Measurements from ENCODE around the gene PCCA. TPM values are rescaled to one million over a fixed set of nuclear protein-coding genes. Genes with fewer than 3 reads are reported as not detected.

Gene PCCA
- total and polyA plus RNA-seq, 2 of the 13 experiments (the other 11 are each of a cell fraction or from before 2014, with no cell fraction given), result 15.0 to 32.2 TPM

DNA sequence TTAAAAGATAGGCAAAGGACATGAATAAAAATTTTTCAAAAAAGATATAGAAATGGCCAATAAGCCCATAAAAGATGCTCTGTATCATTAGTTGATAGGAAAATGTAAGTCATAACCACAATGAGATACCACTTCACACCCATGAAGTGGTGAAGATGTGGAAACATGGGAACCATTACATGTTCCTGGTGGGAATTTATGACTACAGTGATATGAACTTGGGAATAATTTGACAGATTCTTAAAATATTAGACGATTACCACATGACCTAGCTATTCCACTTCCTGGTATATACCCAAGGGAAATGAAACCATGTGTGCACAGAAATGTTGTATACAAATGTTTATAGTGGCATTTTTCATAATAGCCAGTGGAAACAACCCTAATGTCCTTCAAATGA lies 267.5 kb downstream of the PCCA start (continued):
- TF ChIP-seq, protein P1, sequence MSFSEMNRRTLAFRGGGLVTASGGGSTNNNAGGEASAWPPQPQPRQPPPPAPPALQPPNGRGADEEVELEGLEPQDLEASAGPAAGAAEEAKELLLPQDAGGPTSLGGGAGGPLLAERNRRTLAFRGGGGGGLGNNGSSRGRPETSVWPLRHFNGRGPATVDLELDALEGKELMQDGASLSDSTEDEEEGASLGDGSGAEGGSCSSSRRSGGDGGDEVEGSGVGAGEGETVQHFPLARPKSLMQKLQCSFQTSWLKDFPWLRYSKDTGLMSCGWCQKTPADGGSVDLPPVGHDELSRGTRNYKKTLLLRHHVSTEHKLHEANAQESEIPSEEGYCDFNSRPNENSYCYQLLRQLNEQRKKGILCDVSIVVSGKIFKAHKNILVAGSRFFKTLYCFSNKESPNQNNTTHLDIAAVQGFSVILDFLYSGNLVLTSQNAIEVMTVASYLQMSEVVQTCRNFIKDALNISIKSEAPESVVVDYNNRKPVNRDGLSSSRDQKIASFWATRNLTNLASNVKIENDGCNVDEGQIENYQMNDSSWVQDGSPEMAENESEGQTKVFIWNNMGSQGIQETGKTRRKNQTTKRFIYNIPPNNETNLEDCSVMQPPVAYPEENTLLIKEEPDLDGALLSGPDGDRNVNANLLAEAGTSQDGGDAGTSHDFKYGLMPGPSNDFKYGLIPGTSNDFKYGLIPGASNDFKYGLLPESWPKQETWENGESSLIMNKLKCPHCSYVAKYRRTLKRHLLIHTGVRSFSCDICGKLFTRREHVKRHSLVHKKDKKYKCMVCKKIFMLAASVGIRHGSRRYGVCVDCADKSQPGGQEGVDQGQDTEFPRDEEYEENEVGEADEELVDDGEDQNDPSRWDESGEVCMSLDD (CRISPR knock-in tag; IDR thresholded peaks at IDR 0.05; ENCODE audit: borderline replicate concordance), result no peak
- TF ChIP-seq ZNF772 (CRISPR knock-in tag; IDR thresholded peaks at IDR 0.05) (no peak), KDM2A (CRISPR knock-in tag; IDR thresholded peaks at IDR 0.05; ENCODE audit: borderline replicate concordance, low read depth) (no peak), KMT2B (CRISPR knock-in tag; IDR thresholded peaks at IDR 0.05) (no peak), ZBTB3 (CRISPR knock-in tag; IDR thresholded peaks at IDR 0.05; ENCODE audit: borderline replicate concordance, low read depth) (no peak), KLF12 (CRISPR knock-in tag; IDR thresholded peaks at IDR 0.05; ENCODE audit: borderline replicate concordance) (no peak)

DNA sequence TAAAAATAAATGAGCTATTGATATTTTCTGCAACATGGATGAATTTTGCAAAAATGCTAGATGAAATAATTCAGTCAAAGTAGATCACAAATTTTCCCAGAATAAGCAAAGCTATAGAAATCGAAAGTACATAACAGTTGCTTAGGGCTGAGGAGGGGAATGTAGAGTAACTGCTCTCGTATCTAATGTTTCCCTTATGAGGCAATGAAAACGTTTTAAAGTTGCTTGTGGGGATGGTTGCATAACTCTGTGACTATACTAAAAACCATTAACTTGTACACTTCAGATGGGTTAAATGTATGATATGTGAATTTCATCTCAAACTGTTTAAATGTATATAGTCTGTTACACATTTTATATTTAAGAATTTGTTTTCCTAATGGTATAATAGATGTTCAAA lies 268.0 kb downstream of the PCCA start:
- H3K9ac ChIP-seq (ENCODE audit: insufficient read depth, low read depth, low read length), result no peak overlapping the region
- WGBS (ENCODE audit: low lambda C conversion rate), result 96% methylated on average over 3 of the region's 3 CpGs
- H3K27me3 ChIP-seq (ENCODE audit: control insufficient read depth in 1 of 2, insufficient read depth in 2 of 2, low read length in 2 of 2), result no peaks in the 10 kb centered on the region
- no peak overlapping the region for H2AFZ ChIP-seq (ENCODE audit: low read length)
- no peaks in the 10 kb centered on the region for H3K36me3 ChIP-seq (replicated peaks in 1 of 2; ENCODE audit: control insufficient read depth in 1 of 2, insufficient read depth in 2 of 2, low read length in 2 of 2)
- no peaks in the 10 kb centered on the region for H3K4me1 ChIP-seq (ENCODE audit: insufficient read depth, low read length)
- ChIA-PET POLR2A (no interaction called here), CTCF (ENCODE audit: low intra/inter-chr PET ratio, low total read pairs) (no interaction called here)
- no peak overlapping the region for H3K27ac ChIP-seq (ENCODE audit: extremely low read length, insufficient read depth, low read length)
- in situ Hi-C loops (cut with HindIII; ENCODE audit: extremely low pct_ligation_motif_present, low pct_unique_long_range_greater_than_20kb) (no loop called here), intact Hi-C loops (cut with micrococcal nuclease; ENCODE audit: unreplicated experiment) (no loop called here)
- no peaks in the 10 kb centered on the region for H3K9me3 ChIP-seq (ENCODE audit: low read length)
- FAIRE-seq (no peak), ATAC-seq (no peak), DNase-seq (ENCODE audit: low spot score) (no peak)
- no peak overlapping the region for H3K4me3 ChIP-seq (replicated peaks in 1 of 3; ENCODE audit: insufficient read depth in 1 of 3, low read depth in 2 of 3, low read length in 3 of 3)
- BruUV-seq (replicated peaks), result no TSS peak
- H3K4me2 ChIP-seq (ENCODE audit: low read depth, low read length), result no peak overlapping the region
- H3K79me2 ChIP-seq (ENCODE audit: insufficient read depth, low read length), result no peaks in the 10 kb centered on the region
- no peaks in the 10 kb centered on the region for H4K20me1 ChIP-seq (ENCODE audit: insufficient read depth, low read length)
- TF ChIP-seq SNRNP70 (IDR thresholded peaks at IDR 0.05; ENCODE audit: low read depth, low read length) (no peak), THYN1 (CRISPR knock-in tag; IDR thresholded peaks at IDR 0.05; ENCODE audit: borderline replicate concordance, low read depth) (no peak), SP1 (IDR thresholded peaks at IDR 0.05) (no peak), SP1 (CRISPR knock-in tag; IDR thresholded peaks at IDR 0.05) (no peak), ZNF781 (CRISPR knock-in tag; IDR thresholded peaks at IDR 0.05; ENCODE audit: borderline replicate concordance, not compliant biosample characterization) (no peak), ZNF496 (CRISPR knock-in tag; IDR thresholded peaks at IDR 0.05; ENCODE audit: insufficient replicate concordance) (no peak)
- TF ChIP-seq, protein P2, sequence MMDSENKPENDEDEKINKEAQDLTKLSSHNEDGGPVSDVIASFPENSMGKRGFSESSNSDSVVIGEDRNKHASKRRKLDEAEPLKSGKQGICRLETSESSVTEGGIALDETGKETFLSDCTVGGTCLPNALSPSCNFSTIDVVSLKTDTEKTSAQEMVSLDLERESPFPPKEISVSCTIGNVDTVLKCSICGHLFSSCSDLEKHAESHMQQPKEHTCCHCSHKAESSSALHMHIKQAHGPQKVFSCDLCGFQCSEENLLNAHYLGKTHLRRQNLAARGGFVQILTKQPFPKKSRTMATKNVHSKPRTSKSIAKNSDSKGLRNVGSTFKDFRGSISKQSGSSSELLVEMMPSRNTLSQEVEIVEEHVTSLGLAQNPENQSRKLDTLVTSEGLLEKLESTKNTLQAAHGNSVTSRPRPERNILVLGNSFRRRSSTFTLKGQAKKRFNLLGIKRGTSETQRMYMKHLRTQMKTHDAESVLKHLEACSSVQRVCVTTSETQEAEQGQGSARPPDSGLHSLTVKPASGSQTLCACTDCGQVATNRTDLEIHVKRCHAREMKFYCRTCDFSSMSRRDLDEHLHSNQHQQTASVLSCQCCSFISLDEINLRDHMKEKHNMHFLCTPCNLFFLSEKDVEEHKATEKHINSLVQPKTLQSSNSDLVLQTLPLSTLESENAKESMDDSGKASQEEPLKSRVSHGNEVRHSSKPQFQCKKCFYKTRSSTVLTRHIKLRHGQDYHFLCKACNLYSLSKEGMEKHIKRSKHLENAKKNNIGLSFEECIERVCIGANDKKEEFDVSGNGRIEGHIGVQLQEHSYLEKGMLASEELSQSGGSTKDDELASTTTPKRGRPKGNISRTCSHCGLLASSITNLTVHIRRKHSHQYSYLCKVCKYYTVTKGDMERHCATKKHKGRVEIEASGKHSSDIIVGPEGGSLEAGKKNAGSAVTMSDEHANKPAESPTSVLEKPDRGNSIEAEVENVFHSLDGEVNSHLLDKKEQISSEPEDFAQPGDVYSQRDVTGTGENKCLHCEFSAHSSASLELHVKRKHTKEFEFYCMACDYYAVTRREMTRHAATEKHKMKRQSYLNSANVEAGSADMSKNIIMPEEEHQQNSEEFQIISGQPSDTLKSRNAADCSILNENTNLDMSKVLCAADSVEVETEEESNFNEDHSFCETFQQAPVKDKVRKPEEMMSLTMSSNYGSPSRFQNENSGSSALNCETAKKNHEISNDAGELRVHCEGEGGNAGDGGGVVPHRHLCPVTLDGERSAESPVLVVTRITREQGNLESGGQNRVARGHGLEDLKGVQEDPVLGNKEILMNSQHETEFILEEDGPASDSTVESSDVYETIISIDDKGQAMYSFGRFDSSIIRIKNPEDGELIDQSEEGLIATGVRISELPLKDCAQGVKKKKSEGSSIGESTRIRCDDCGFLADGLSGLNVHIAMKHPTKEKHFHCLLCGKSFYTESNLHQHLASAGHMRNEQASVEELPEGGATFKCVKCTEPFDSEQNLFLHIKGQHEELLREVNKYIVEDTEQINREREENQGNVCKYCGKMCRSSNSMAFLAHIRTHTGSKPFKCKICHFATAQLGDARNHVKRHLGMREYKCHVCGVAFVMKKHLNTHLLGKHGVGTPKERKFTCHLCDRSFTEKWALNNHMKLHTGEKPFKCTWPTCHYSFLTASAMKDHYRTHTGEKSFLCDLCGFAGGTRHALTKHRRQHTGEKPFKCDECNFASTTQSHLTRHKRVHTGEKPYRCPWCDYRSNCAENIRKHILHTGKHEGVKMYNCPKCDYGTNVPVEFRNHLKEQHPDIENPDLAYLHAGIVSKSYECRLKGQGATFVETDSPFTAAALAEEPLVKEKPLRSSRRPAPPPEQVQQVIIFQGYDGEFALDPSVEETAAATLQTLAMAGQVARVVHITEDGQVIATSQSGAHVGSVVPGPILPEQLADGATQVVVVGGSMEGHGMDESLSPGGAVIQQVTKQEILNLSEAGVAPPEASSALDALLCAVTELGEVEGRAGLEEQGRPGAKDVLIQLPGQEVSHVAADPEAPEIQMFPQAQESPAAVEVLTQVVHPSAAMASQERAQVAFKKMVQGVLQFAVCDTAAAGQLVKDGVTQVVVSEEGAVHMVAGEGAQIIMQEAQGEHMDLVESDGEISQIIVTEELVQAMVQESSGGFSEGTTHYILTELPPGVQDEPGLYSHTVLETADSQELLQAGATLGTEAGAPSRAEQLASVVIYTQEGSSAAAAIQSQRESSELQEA (CRISPR knock-in tag; IDR thresholded peaks at IDR 0.05; ENCODE audit: not compliant biosample characterization), result no peak
